GM15510 (cell line): ENCODE results near the gene B4GALT3.

ENCODE experiments used
- POLR2A ChIP-seq: IDR thresholded peaks from 3 replicates; pipeline ENCODE4 v1.6.1; 2011; ENCODE audit warnings: borderline replicate concordance; ENCODE audit not compliant: insufficient read length; ENCODE audit errors: extremely low read depth

B4GALT3 gene

DNA sequence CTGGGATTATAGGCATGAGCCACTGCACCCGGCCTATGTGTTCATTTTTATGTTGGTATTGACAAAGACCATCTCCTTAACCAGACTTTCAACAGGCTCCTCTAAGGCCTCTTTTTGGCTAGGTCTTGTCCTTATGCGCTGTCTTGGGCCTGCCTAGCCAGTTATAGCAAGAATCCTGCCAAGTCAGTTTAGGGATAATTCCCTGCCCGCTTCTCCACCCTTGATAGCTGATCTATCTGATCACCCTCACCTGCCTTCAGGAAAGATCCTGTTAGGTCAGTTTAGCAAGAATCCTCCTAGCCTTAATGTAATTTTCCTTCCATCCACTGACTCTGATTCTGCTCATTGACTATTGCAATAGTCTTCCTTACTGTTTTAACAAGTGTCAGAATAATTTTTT is 2.4 kb upstream of the B4GALT3 start:
- no peak for TF ChIP-seq POLR2A

GRCh38 chr1:161177936-161178244 is 583 bp upstream of the B4GALT3 start:
- TF ChIP-seq POLR2A, result no peak

- TF ChIP-seq POLR2A, result no peak
Measured at GRCh38 chr1:161176468-161177111, 717 bp downstream of the B4GALT3 start.

DNA sequence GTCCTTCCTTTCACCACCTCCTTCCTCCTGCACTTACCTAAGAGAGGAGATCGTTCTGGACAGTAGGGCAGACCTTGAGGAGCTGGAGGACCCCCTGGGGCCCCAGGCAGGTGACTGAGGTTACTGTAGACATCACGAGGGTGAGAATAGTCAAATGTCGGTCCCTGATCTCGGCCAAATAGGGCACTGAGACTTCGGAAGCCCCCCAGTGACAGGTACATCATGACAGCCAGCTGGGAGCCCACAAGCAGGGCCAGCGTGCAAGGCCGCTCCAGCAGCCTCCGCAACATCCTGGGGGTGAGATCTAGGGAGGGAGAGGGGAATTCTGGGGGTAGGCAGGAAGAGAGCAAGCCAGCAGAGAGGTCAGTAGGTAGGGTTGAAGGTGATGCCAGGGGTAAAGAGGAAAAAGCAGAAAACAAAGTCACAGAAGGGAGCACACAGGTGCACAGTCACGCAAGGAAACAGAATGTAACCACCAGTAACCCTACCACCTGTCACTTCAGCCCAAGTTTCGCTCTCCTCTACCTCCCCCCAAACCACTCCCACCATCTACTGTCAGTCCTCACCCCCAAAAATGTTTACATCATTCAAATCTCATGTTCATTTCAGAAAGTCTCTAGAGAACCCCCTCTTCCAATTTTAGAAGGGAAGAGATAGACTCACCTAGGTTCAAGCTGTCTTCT is 1.4 kb downstream of the B4GALT3 start:
- TF ChIP-seq POLR2A, result no peak

- TF ChIP-seq POLR2A, result no peak
Measured at GRCh38 chr1:161174911-161175310, 2.4 kb downstream of the B4GALT3 start.

DNA sequence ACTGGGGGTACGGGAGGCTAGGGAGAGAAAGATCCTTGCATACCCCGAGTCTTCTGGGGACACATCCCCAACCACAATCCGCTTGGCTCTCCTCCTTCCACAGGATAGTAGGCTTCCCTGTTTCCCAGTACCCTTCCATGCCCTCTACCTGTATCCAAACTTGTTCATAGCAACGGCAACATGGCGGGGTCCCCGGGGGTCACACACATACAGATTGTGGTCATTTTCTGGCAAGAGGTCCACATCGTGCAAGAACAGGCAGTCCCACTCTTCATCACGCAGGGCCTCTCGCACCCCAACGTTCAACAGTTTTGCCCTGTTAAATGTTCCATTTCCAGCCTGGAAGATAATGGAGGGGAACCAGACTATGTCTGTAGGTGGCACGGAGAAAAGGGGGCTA is 3.6 kb downstream of the B4GALT3 start:
- TF ChIP-seq POLR2A, result no peak

DNA sequence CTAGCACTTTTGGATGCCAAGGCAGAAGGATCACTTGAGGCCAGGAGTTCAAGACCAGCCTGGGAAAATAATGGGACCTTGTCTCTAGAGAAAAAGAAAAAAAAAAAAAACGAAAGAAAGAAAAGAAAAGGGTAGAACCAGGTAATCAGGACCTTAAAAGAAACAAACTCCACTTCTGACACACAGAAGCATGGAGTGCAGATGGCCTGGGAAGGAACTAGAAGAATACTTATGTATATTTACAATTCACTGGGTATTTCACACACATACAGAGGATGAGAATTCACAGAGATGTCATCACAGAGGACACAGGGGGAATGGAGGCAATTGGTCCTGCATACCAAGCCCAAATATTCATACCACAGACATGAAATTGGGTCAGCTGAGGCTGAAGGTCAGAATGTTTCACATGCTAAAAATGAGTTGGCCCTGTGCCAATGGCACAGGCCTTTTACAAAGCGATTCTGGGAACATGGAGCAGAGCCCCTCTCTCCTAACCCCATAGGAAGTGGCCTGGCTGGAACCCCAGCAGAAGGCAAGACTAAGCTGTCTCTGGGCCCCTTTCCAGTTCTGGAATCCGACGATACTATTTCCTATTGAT is 4.4 kb downstream of the B4GALT3 start:
- TF ChIP-seq POLR2A, result no peak

GRCh38 chr1:161172349-161172748 is 5.0 kb downstream of the B4GALT3 start:
- TF ChIP-seq POLR2A, result no peak

DNA sequence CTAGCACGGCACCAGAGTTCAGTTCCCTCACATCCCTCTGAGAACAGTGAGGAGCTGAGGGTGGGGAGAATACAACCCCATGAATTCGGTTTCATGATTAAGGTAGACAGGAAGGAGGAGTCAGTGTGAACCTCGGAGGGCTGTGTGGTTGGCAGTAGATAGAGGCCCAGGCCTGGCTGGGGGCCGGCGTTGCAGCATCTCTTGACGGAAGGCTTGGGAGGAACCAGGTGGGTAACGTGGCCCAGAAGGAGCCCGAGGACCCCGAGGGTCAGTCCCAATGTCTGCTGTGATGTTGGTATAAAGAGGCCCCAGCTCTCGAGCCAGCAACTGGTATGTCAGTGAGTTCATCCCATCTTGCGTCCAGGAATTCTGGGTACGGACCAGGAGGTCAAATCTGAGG is 5.6 kb downstream of the B4GALT3 start:
- TF ChIP-seq POLR2A, result no peak

DNA sequence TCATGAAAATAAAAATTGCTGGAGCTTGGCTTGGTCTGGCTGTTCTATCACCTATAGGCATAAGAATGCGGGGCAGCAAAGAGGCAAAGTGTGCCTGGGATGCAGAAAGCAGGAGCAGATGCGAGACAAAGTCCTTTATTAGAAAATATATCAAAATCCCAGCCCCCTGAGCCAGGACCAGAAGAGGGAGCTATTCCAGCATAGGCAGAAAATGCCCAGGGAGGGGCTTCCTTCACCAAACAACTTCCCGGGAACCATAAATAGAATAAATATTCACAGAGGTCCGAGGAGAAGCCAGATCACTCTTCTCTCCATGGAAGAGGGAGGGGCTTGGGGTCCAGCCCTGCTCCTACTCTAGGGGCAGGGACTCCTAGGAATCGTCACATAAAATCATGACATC is 6.1 kb downstream of the B4GALT3 start:
- no peak for TF ChIP-seq POLR2A

- TF ChIP-seq POLR2A, result no peak
Measured at GRCh38 chr1:161168906-161169305, 8.4 kb downstream of the B4GALT3 start.

GRCh38 chr1:161166669-161167548 is 10.4 kb downstream of the B4GALT3 start:
- TF ChIP-seq POLR2A, result no peak

GRCh38 chr1:161165742-161166668 is 11.3 kb downstream of the B4GALT3 start, which contains the start of gene PPOX:
Gene PPOX, plus strand, starts transcription at chr1:161166426. Its CDS starts 422 bp downstream, at chr1:161166848.
- TF ChIP-seq POLR2A, result peak; percentile 80

DNA sequence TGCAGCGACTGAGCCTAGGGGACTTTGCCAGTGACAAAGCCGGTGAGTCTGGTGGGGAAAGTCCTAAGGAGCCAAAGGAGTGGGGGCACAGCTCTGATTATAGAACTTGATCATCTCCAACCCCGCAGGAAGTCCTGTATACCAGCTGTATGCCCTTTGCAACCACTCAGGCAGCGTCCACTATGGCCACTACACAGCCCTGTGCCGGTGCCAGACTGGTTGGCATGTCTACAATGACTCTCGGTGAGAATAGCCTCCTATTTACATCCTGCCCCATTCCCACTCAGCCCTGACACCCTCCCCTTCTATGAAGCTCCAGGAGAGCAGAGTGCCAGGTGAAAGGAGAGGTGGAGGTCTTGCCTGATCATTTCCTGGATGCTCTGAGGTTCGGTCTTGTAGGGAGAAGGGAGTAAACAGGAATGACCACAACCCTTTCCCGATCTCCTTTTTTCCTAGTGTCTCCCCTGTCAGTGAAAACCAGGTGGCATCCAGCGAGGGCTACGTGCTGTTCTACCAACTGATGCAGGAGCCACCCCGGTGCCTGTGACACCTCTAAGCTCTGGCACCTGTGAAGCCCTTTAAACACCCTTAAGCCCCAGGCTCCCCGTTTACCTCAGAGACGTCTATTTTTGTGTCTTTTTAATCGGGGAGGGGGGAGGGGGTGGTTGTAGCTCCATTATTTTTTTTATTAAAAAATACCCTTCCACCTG is 12.3 kb downstream of the B4GALT3 start:
- no peak for TF ChIP-seq POLR2A

- TF ChIP-seq POLR2A, result no peak
Measured at GRCh38 chr1:161163793-161164192, 13.5 kb downstream of the B4GALT3 start.
